NCI-H2196 treated with DMSO at 0.1 percent for 48 hours (cell line): Measurements from ENCODE around the gene SMARCD2.

Experiments
- DNase-seq: peaks from one replicate; lab custom pipeline; 2025; ENCODE audit not compliant: unreplicated experiment; lab: John Stamatoyannopoulos, UW

SMARCD2 gene

GRCh38 chr17:63833026-63833740 lies 9.3 kb downstream of the SMARCD2 start:
- DNase-seq, result no peak

- no peak for DNase-seq
Measured at GRCh38 chr17:63832455-63832854, 10.0 kb downstream of the SMARCD2 start.

DNA sequence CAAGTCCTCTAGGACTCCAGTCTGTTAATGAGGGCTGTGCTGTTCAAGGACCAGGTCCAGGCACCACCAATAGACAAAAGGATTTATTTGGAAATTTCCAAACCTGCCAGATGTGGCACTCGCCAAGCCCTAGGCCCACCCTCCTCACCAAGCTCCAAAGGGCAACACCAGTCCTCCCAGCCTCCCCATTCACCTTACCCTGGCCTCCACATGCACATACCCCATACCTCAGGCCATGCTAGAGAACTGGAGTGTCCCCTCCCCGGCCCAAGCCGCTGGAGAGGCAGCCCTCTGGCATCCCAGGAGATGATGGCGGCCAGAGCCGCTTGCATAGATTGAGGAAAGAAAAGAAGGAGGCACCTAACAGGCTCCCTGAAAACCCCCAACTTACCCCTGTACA lies 10.5 kb downstream of the SMARCD2 start:
- DNase-seq, result no peak

- no peak for DNase-seq
Measured at GRCh38 chr17:63831505-63831904, 11.0 kb downstream of the SMARCD2 start.

- DNase-seq, result no peak
Measured at GRCh38 chr17:63830904-63831491, 11.5 kb downstream of the SMARCD2 start.

GRCh38 chr17:63830278-63830677 lies 12.2 kb downstream of the SMARCD2 start:
- no peak for DNase-seq

GRCh38 chr17:63828936-63829335 lies 13.5 kb downstream of the SMARCD2 start:
- DNase-seq, result no peak

DNA sequence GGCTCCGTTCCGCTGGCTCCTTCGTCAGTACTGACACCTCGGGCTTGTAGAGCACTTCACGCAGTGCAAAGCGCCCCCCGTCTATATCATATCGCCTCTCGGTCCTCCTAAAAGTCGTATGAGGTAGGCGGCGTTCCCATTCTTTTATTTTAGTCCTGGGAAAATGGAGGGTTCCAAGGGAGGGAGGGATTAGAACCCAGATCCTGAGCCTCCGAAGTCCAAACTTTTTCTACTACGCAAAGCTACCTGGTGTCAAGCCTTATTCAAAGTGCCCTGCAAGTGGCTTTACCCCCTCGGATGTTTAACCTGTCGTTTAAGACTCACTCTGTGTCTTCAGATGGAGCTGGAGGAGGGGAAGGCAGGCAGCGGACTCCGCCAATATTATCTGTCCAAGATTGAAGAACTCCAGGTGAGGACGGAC lies 14.7 kb downstream of the SMARCD2 start:
- DNase-seq, result no peak

GRCh38 chr17:63827002-63827800 lies 15.3 kb downstream of the SMARCD2 start, which contains the start of the genes FTSJ3 and PSMC5:
FTSJ3 (minus strand) TSS chr17:63827663; CDS start chr17:63826902, 761 bp downstream.
PSMC5 (plus strand) TSS chr17:63827431; CDS start chr17:63827491, 60 bp downstream.
- DNase-seq, result peak; percentile 87

DNA sequence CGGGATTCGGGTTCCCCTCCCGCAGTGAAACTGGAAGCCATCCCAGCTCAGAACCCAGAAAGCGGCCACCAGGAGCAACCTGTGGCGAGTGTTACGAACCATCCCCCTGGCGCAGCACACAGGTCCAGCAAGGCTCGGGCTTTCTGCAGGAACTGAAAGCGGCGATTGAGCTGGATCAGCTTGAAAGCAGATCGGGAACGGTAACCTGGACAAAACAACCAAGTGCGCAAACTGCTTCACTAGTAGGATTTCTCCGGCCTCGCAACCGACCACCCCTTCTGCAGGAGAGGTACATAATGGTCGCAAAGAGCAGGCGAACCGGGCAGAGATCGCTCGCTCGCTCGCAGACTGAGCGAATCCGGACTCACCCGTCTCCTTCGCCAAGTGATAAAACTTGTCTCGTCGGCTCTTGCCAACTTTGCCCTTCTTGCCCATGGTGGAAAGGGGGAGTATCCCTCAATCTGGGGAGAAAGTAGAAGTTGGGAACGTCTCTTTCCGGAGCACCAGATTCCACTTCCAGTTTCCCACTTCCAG lies 15.9 kb downstream of the SMARCD2 start:
- DNase-seq, result no peak

GRCh38 chr17:63824362-63824761 lies 18.1 kb downstream of the SMARCD2 start:
- DNase-seq, result no peak

DNA sequence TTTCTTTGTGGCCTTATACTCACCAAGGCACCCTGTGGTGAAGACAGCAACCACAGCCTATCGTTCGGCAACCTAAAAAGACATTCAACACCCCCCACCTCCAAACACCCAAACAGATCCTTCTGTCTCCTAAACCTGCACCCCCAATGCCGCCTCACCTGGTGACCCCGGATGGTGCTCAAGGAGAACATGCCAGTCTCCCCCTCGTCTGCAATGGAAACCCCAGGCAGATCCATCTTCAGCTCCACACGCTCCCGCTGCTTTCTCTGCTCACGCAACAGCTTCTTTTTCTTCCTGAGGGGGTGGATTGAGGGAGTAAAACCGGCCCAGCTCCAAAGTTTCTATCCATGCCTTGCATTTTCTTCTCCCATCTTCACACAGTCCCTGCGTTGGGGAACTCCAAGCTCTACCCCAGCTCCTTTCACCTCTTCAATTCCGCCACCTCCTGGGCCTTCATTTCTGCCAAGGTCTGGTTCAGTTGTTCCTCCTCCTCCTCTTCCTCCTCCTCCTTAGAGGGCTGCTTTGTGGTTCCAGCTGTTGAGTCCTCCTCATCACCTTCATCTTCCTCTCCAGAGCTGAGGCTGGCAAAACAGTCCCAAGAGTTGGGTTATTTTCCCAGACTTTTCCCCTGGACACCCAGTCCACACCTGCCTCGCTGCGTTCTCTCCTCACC lies 18.7 kb downstream of the SMARCD2 start:
- no peak for DNase-seq

- DNase-seq, result no peak
Measured at GRCh38 chr17:63822537-63822936, 19.9 kb downstream of the SMARCD2 start.

DNA sequence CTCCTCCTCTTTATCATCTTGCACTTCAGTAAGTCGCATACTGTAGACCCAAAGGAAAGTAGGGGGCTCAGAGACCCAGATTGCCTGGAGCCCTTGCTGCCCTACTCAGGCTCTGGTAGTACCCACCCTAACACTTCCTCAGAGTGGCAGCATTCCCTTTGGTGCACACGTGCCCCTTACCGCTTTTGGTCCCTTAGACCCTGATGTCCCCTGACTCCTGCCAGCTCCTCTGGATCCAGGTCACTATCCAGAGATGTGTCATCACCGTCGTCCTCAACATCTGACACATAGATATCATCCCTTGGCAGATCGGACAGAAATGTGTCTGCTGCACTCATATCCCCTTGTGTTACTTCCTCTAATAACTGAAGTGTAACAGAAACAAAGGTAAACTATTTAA lies 20.7 kb downstream of the SMARCD2 start:
- no peak for DNase-seq

GRCh38 chr17:63820963-63821561 lies 21.4 kb downstream of the SMARCD2 start:
- DNase-seq, result no peak

DNA sequence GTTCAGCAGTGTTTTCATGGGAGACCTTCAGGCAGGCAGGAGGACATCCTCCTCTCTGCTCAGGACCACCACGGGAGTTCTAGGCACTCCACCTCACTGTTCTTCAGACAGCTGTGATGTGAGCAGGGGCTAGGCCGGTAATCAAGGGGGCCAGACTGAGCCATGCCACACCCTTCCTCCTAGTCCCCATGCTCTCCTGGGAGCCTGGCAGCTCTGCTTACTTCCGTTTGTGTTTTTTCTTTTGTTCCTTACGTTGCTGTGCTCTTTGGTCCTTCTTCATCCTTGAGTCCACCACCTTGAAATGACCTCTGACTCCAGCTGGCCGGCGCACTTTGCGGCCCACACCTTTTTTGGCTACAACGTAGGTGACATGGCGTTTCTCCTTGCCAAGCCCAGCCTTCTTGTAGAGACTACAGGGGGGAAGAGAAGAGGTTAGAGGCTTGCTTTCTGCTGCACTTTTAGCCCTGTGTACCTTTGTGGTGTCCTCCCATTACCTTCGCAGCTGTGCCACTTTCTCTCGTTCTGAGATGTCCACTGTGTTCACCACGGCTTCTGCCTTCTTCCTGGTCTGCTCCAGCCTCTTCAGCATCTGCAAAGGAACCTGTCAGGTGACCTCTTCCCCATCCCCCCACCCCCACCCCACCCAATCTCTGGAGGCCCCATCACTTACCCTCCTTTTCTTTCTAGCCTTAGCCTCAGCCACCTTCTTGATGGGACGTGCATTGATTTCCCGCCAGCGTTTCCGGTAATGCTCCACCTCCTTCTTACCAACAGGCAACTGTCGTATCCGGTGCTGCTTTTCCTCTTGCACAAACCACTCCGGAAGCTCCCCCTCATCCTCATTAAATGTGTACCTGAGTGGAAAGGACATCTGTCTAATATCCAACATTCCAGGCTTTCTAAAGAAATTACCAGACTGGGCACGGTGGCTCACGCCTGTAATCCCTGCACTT lies 22.6 kb downstream of the SMARCD2 start:
- no peak for DNase-seq

DNA sequence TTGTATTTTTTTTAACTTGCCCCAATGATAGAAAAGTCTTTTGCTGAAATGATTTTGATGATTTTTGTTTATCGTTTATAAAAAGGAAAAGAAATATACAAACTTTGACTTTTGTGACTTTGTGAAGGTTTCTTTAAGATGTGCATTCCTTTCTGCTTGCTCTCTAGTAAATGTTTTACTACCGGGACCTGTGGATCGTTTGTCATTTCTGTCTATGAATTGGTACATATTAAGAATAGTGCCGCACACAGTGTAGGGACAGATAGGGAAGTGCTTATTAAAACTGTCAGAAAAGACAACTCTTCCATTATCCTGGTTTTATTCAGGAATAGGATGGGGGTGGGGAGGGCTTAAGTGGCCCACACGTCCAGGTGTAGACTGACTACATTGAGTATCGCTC lies 23.4 kb downstream of the SMARCD2 start:
- no peak for DNase-seq

DNA sequence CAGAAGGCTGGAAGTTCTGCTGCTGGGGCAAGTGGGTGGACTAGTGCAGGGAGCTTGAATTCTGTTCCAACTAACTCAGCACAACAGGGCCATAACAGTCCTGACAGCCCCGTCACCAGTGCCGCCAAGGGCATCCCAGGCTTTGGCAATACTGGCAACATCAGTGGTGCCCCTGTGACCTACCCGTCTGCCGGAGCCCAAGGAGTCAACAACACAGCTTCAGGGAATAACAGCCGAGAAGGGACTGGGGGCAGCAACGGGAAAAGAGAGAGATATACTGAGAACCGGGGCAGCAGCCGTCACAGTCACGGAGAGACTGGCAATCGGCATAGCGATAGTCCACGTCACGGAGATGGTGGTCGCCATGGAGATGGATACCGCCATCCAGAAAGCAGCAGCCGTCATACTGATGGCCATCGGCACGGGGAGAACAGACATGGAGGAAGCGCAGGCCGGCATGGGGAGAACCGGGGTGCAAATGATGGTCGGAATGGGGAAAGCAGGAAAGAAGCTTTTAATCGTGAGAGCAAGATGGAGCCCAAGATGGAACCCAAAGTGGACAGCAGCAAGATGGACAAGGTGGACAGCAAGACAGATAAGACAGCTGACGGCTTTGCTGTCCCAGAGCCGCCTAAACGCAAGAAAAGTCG lies 24.6 kb downstream of the SMARCD2 start:
- no peak for DNase-seq

- DNase-seq, result no peak
Measured at GRCh38 chr17:63816669-63817068, 25.8 kb downstream of the SMARCD2 start.
